Fibroblast of skin of back (primary cell): ENCODE measurements around the gene MAP4.

Source experiments
- DNase-seq: peaks from one replicate; pipeline ENCODE4 v3.0.0-alpha.2; 2013

MAP4 gene

GRCh38 chr3:47961036-47961435, 55.2 kb downstream of the MAP4 start:
- no peak for DNase-seq

GRCh38 chr3:47956521-47956920, 59.7 kb downstream of the MAP4 start:
- DNase-seq, result no peak

GRCh38 chr3:47954567-47954966, 61.6 kb downstream of the MAP4 start:
- no peak for DNase-seq

- no peak for DNase-seq
Measured at GRCh38 chr3:47950453-47951169, 65.6 kb downstream of the MAP4 start.

GRCh38 chr3:47949979-47950378, 66.2 kb downstream of the MAP4 start:
- no peak for DNase-seq

GRCh38 chr3:47940232-47940631, 76.0 kb downstream of the MAP4 start:
- no peak for DNase-seq

GRCh38 chr3:47932421-47932820, 83.8 kb downstream of the MAP4 start:
- DNase-seq, result peak; percentile 21

GRCh38 chr3:47930979-47931378, 85.2 kb downstream of the MAP4 start:
- no peak for DNase-seq

- no peak for DNase-seq
Measured at GRCh38 chr3:47916696-47917095, 99.5 kb downstream of the MAP4 start.

- no peak for DNase-seq
Measured at GRCh38 chr3:47916201-47916600, 100.0 kb downstream of the MAP4 start.

GRCh38 chr3:47912006-47912504, 104.2 kb downstream of the MAP4 start:
- peak; percentile 51 for DNase-seq

GRCh38 chr3:47910777-47911440, 105.3 kb downstream of the MAP4 start:
- peak; percentile 90 for DNase-seq

GRCh38 chr3:47910233-47910632, 106.0 kb downstream of the MAP4 start:
- DNase-seq, result no peak

GRCh38 chr3:47909607-47910006, 106.6 kb downstream of the MAP4 start:
- no peak for DNase-seq

- no peak for DNase-seq
Measured at GRCh38 chr3:47908744-47909143, 107.5 kb downstream of the MAP4 start.

- no peak for DNase-seq
Measured at GRCh38 chr3:47907784-47908183, 108.4 kb downstream of the MAP4 start.

- no peak for DNase-seq
Measured at GRCh38 chr3:47902746-47903145, 113.5 kb downstream of the MAP4 start.

- no peak for DNase-seq
Measured at GRCh38 chr3:47901280-47901833, 114.9 kb downstream of the MAP4 start.

GRCh38 chr3:47899495-47900108, 116.6 kb downstream of the MAP4 start:
- DNase-seq, result no peak

GRCh38 chr3:47897954-47898353, 118.3 kb downstream of the MAP4 start:
- DNase-seq, result no peak

- DNase-seq, result no peak
Measured at GRCh38 chr3:47896736-47897135, 119.5 kb downstream of the MAP4 start.

- no peak for DNase-seq
Measured at GRCh38 chr3:47895241-47895640, 121.0 kb downstream of the MAP4 start.

- no peak for DNase-seq
Measured at GRCh38 chr3:47892286-47893040, 123.8 kb downstream of the MAP4 start.
